Fibroblast of lung (primary cell): ENCODE data around the gene MEDAG.

Source experiments
- CTCF ChIP-seq, 2 donors: IDR thresholded peaks in 1 of 2; conservative IDR thresholded peaks in 1 of 2; 1 replicate in 1 of 2; 2 replicates in 1 of 2; pipeline ENCODE4 v1.5.1; 2011 to 2012; ENCODE audit warnings: low read length in 2 of 2, control low read depth in 1 of 2, inconsistent platforms in 1 of 2, low read depth in 1 of 2, mild to moderate bottlenecking in 1 of 2
- EZH2 ChIP-seq: IDR thresholded peaks from 2 replicates; pipeline ENCODE4 v1.5.1; 2012; ENCODE audit warnings: low read length, control low read depth, mild to moderate bottlenecking; ENCODE audit errors: missing control alignments

GRCh38 chr13:30908416-30908980 lies 2.4 kb downstream of the MEDAG start:
- no peak for TF ChIP-seq CTCF (conservative IDR thresholded peaks at IDR 0.05 in 1 of 2, IDR thresholded peaks at IDR 0.05 in 1 of 2; ENCODE audit: low read depth in 1 of 2, low read length in 2 of 2)
- TF ChIP-seq EZH2, result no peak
